MM.1S (cell line): ENCODE results near the gene CASP7.

Experiments
- DNase-seq: peaks from one replicate; pipeline ENCODE4 v3.0.0-alpha.2; 2015
- H2AFZ ChIP-seq: fragments of 300-600 bp; sonication (generic); 2 replicates; pipeline ENCODE4 v1.6.0; 2016; ENCODE audit warnings: antibody characterized with exemption, low read length
- H3F3A ChIP-seq: fragments of 300-600 bp; sonication (generic); 2 replicates; pipeline ENCODE4 v1.6.1; 2016; ENCODE audit warnings: mild to moderate bottlenecking, antibody characterized with exemption, low read length, moderate library complexity, mixed read lengths; ENCODE audit not compliant: insufficient read depth
- H3K27ac ChIP-seq: fragments of 300-600 bp; sonication (generic); 2 replicates; pipeline ENCODE4 v1.5.1; 2016; ENCODE audit warnings: mild to moderate bottlenecking, low read length
- H3K27me3 ChIP-seq: fragments of 300-600 bp; sonication (generic); replicated peaks from 2 replicates; pipeline ENCODE4 v1.6.0; 2016; ENCODE audit warnings: low read length; ENCODE audit not compliant: insufficient read depth
- H3K36me3 ChIP-seq: fragments of 300-600 bp; sonication (generic); replicated peaks from 2 replicates; pipeline ENCODE4 v1.6.1; 2016; ENCODE audit warnings: mild to moderate bottlenecking, low read length, mixed read lengths; ENCODE audit not compliant: insufficient read depth
- H3K4me1 ChIP-seq: fragments of 300-600 bp; sonication (generic); 2 replicates; pipeline ENCODE4 v1.6.1; 2016; ENCODE audit warnings: low read length, mixed read lengths
- H3K4me2 ChIP-seq: fragments of 300-600 bp; sonication (generic); 2 replicates; pipeline ENCODE4 v1.6.0; 2016; ENCODE audit warnings: low read depth, low read length
- H3K4me3 ChIP-seq: fragments of 300-600 bp; sonication (generic); 2 replicates; pipeline ENCODE4 v1.5.1; 2016; ENCODE audit warnings: low read length, mixed read lengths
- H3K79me2 ChIP-seq: fragments of 300-600 bp; sonication (generic); 2 replicates; pipeline ENCODE4 v1.6.1; 2016; ENCODE audit warnings: mixed run types, low read length, mixed read lengths
- H3K9ac ChIP-seq: fragments of 300-600 bp; sonication (generic); 2 replicates; pipeline ENCODE4 v1.6.1; 2016; ENCODE audit warnings: low read length, mixed read lengths
- H3K9me2 ChIP-seq: fragments of 300-600 bp; sonication (generic); replicated peaks from 2 replicates; pipeline ENCODE4 v1.6.1; 2016; ENCODE audit warnings: mild to moderate bottlenecking, low read length, mixed read lengths; ENCODE audit not compliant: insufficient read depth
- H3K9me3 ChIP-seq: fragments of 300-600 bp; sonication (generic); replicated peaks from 2 replicates; pipeline ENCODE4 v1.6.1; 2016; ENCODE audit warnings: mild to moderate bottlenecking, low read length, mixed read lengths; ENCODE audit not compliant: insufficient read depth
- H4K20me1 ChIP-seq: fragments of 300-600 bp; sonication (generic); 2 replicates; pipeline ENCODE4 v1.6.1; 2016; ENCODE audit warnings: mild to moderate bottlenecking, low read length, moderate library complexity, mixed read lengths; ENCODE audit not compliant: insufficient read depth
- EZH2 ChIP-seq: fragments of 300-600 bp; sonication (generic); optimal IDR thresholded peaks from 2 replicates; pipeline ENCODE3; 2017; ENCODE audit warnings: low read depth, mild to moderate bottlenecking, antibody characterized with exemption, low read length, mixed read lengths
- EZH2phosphoT487 ChIP-seq: fragments of 300-600 bp; sonication (generic); IDR thresholded peaks from 2 replicates; pipeline ENCODE4 v1.6.1; 2018; ENCODE audit warnings: antibody characterized with exemption, low read length
- TF ChIP-seq, protein P1 (sequence below): fragments of 300-600 bp; sonication (generic); IDR thresholded peaks from 2 replicates; pipeline ENCODE4 v1.5.1; 2016; ENCODE audit warnings: antibody characterized with exemption, low read length, mixed read lengths

The CASP7 gene

DNA sequence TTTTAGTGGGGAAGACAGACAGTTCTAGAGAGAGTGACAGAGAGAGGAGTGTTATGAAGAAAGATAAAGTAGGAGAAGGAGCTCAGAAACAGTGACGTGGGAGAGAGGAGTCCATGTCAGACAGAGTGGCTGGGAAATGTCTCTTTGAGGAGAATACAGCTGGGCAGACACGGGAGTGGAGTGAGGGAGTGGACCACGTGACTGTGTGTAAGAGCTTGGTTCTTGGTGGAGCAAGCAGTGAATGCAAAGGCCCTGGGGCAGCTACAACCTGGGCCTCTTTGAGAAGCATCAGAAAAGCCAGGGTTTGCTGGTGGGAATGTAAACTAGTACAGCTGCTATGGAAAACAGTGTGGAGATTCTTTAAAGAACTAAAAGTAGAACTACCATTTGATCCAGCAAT, 59.9 kb downstream of the CASP7 start:
- Histone ChIP-seq H3K27me3 (no peaks in the 10 kb centered on the region), H3K4me2 (no peak overlapping the region)

DNA sequence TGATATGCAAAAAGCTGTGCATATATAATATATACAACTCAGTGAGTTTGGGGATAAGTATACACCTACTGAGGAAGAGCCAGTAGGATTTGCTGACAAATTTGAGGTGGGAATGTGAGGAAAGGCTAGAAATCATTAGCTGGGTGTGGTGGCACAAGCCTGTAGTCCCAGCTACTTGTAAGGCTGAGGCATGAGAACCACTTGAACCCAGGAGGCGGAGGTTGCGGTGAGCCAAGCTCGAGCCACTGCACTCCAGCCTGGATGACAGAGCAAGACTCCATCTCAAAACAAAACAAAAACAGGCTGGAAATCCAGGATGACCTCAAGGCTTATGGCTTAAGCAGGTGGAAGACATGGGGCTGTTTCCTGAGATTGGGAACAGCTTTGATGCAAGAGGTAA, 61.1 kb downstream of the CASP7 start:
- H3K4me1 ChIP-seq = no peaks in the 10 kb centered on the region
- no peaks in the 10 kb centered on the region for H3K9me2 ChIP-seq
- no peak overlapping the region for H3K9ac ChIP-seq
- no peaks in the 10 kb centered on the region for H4K20me1 ChIP-seq
- H3K4me3 ChIP-seq = no peak overlapping the region
- no peaks in the 10 kb centered on the region for H3K36me3 ChIP-seq
- H3K9me3 ChIP-seq = no peaks in the 10 kb centered on the region
- H3K4me2 ChIP-seq = no peak overlapping the region
- H3K27me3 ChIP-seq = no peaks in the 10 kb centered on the region
- no peaks in the 10 kb centered on the region for H3K79me2 ChIP-seq
- H3F3A ChIP-seq = no peaks in the 10 kb centered on the region
- no peak overlapping the region for H3K27ac ChIP-seq
- no peak for TF ChIP-seq EZH2phosphoT487
- TF ChIP-seq, protein P1, sequence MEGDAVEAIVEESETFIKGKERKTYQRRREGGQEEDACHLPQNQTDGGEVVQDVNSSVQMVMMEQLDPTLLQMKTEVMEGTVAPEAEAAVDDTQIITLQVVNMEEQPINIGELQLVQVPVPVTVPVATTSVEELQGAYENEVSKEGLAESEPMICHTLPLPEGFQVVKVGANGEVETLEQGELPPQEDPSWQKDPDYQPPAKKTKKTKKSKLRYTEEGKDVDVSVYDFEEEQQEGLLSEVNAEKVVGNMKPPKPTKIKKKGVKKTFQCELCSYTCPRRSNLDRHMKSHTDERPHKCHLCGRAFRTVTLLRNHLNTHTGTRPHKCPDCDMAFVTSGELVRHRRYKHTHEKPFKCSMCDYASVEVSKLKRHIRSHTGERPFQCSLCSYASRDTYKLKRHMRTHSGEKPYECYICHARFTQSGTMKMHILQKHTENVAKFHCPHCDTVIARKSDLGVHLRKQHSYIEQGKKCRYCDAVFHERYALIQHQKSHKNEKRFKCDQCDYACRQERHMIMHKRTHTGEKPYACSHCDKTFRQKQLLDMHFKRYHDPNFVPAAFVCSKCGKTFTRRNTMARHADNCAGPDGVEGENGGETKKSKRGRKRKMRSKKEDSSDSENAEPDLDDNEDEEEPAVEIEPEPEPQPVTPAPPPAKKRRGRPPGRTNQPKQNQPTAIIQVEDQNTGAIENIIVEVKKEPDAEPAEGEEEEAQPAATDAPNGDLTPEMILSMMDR = no peak
- no peak for TF ChIP-seq EZH2
- H2AFZ ChIP-seq = no peak overlapping the region
- DNase-seq = no peak

More for the DNA sequence above, 59.9 kb downstream of the CASP7 start:
- no peaks in the 10 kb centered on the region for H3K9me2 ChIP-seq
- no peaks in the 10 kb centered on the region for H3K9me3 ChIP-seq
- no peak overlapping the region for H2AFZ ChIP-seq
- TF ChIP-seq EZH2phosphoT487 (no peak), EZH2 (no peak)
- TF ChIP-seq, protein P1 = no peak
- no peaks in the 10 kb centered on the region for H4K20me1 ChIP-seq
- no peak overlapping the region for H3K27ac ChIP-seq
- no peak overlapping the region for H3K9ac ChIP-seq
- no peak overlapping the region for H3K4me3 ChIP-seq
- H3K4me1 ChIP-seq = no peaks in the 10 kb centered on the region
- no peaks in the 10 kb centered on the region for H3F3A ChIP-seq
- no peaks in the 10 kb centered on the region for H3K79me2 ChIP-seq
- H3K36me3 ChIP-seq = no peaks in the 10 kb centered on the region
- no peak for DNase-seq

DNA sequence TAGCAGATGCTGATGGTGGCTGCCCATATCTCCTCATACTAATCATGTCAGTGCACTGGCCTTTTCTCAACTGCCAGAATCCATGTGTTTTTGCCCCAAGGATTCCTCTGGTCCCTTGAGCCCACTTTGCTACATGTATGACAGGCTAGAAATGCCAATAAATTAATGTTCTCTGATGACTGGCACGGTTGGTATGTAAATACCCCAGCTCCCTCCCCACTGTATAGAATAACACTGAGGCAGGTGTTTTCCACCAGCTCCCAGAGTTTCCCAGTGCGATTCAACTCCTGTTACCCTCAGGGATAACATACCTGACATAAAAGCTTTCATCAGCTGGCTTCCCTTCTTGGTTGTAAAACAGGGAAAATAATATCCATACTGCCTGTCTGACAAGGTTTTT, 62.8 kb downstream of the CASP7 start:
- Histone ChIP-seq H2AFZ (no peak overlapping the region), H3K79me2 (no peaks in the 10 kb centered on the region), H3K27me3 (no peaks in the 10 kb centered on the region), H3K36me3 (no peaks in the 10 kb centered on the region), H3K9ac (no peak overlapping the region), H4K20me1 (no peaks in the 10 kb centered on the region), H3K9me3 (no peaks in the 10 kb centered on the region), H3K4me2 (no peak overlapping the region), H3K27ac (no peak overlapping the region), H3K4me1 (no peaks in the 10 kb centered on the region), H3K9me2 (no peaks in the 10 kb centered on the region), H3K4me3 (no peak overlapping the region), H3F3A (no peaks in the 10 kb centered on the region)
- DNase-seq = no peak
- TF ChIP-seq, protein P1 = no peak
- no peak for TF ChIP-seq EZH2phosphoT487
- TF ChIP-seq EZH2 = no peak
